HL-60/S4 treated with retinoic acid at 250 ng/mL for 4 days and 3 days (cell line): ENCODE data around the gene CADM2.

Experiments
- in situ Hi-C: fragments of 300-500 bp; cut with MboI; formaldehyde crosslinking; loops from 2 replicates; pipeline ENCODE4 v1.7.0; 2022; ENCODE audit warnings: low sequenced_read_pairs

CADM2 gene

GRCh38 chr3:86087160-86087871, 1128.5 kb downstream of the CADM2 start:
- in situ Hi-C loops = no loop called here

- in situ Hi-C loops = no loop called here
Observed at GRCh38 chr3:86104154-86104553, 1145.4 kb downstream of the CADM2 start.

- in situ Hi-C loops = no loop called here
Observed at GRCh38 chr3:86109434-86109833, 1150.6 kb downstream of the CADM2 start.
